Heart left ventricle (tissue), 16 donors: ENCODE results near the gene LTA4H. TPM values are rescaled to one million over a fixed set of nuclear protein-coding genes. Genes with fewer than 3 reads are reported as not detected.

ENCODE experiments used
- ATAC-seq, 4 donors: fragments of 200-7000 bp; cut with Tn5 transposase; one replicate each; pipeline ENCODE4 v1.9.1; 2020 to 2022; ENCODE audit warnings: moderate library complexity in 4 of 4, mild to moderate bottlenecking in 3 of 4, moderate number of reproducible peaks in 1 of 4
- DNase-seq, 5 donors: peaks; one replicate each; pipeline ENCODE4 v3.0.0-alpha.2; 2020
- H3K27ac ChIP-seq, 12 donors: fragments of 200-600 bp; sonication (generic) in 4 of 12; one replicate each; pipeline versions ENCODE4 v1.5.0 to v1.8.0; 2016 to 2022; ENCODE audit warnings: mild to moderate bottlenecking in 2 of 12
- H3K27me3 ChIP-seq, 9 donors: fragments of 200-600 bp; sonication (generic) in 2 of 9; one replicate each; pipeline versions ENCODE4 v1.5.1 to v1.8.0; 2016 to 2022; ENCODE audit warnings: mild to moderate bottlenecking in 3 of 9
- H3K36me3 ChIP-seq, 9 donors: fragments of 200-600 bp; sonication (generic) in 2 of 9; one replicate each; pipeline versions ENCODE4 v1.5.0 to v1.8.0; 2018 to 2022; ENCODE audit warnings: mild to moderate bottlenecking in 2 of 9
- H3K4me1 ChIP-seq, 12 donors: fragments of 200-600 bp; sonication (generic) in 4 of 12; one replicate each; pipeline versions ENCODE4 v1.5.0 to v1.8.0; 2016 to 2022; ENCODE audit warnings: mild to moderate bottlenecking in 3 of 12
- H3K4me3 ChIP-seq, 12 donors: fragments of 200-600 bp; sonication (generic) in 4 of 12; one replicate each; pipeline versions ENCODE4 v1.5.0 to v1.8.0; 2017 to 2022; ENCODE audit warnings: mild to moderate bottlenecking in 9 of 12, moderate library complexity in 4 of 12
- H3K9me3 ChIP-seq, 12 donors: fragments of 200-600 bp; sonication (generic) in 4 of 12; one replicate each; pipeline versions ENCODE4 v1.5.0 to v1.8.0; 2016 to 2022; ENCODE audit warnings: mild to moderate bottlenecking in 1 of 12
- POLR2A ChIP-seq, 2 donors: fragments of 450-650 bp; IDR thresholded peaks; one replicate each; pipeline ENCODE4 v1.6.1; 2017; ENCODE audit warnings: antibody characterized with exemption in 2 of 2, mild to moderate bottlenecking in 2 of 2, moderate library complexity in 2 of 2
- WGBS, 4 donors: extraction: QIAGEN DNeasy Blood & Tissue Kit in 2 of 4; methylation state at CpG; one replicate each; pipeline versions ENCODE4 v1.1.5 to v1.1.7; 2013 to 2018; 5-methylcytosine and 5-hydroxymethylcytosine counted together
- intact Hi-C, 10 donors: fragments of 100-400 bp; cut with DNase I; formaldehyde crosslinking; loops; one replicate each; pipeline versions ENCODE4 v1.11.1 to v1.14.2; 2022
- polyA plus RNA-seq, 2 donors: library from polyadenylated mRNA; stranded (reverse); fragments of 200-250 nt; gene quantifications; one replicate each; pipeline ENCODE4 v1.2.3, GENCODE V29; 2013
- total RNA-seq, 9 donors: library from RNA; depleted of rRNA in 2 of 9; stranded (reverse); fragments of >200 nt in 2 of 9; fragmentation: NEBNext Ultra II Directional in 3 of 9; extraction: Animal tissue kit (Norgen Biotek cat#: 25700) in 3 of 9; gene quantifications; one replicate each; pipeline versions ENCODE4 v1.1.0 to v1.2.4, GENCODE V29; 2016 to 2023
- TF ChIP-seq, protein P1 (sequence below), 12 donors: fragments of 200-600 bp; sonication (generic) in 4 of 12; IDR thresholded peaks; one replicate each; pipeline versions ENCODE4 v1.5.0 to v1.8.0; 2018 to 2022; ENCODE audit warnings: antibody characterized with exemption in 12 of 12, mild to moderate bottlenecking in 5 of 12
- donor health status: ischemic (EF 13 %, LVEDD 7.1; RV severe dilation, severe dysfunction).
- donor health status: healthy with polysubstance abuse.
- donor health status: DM: no; HTN: yes; CAD: no.
- donor health status: DM: no; HTN: no; CAD: no.
- donor health status: ischemic (EF 25% LVEDD 6.9; RV normal size, moderate dysfunction).
- donor health status: ischemic (EF 25% LVEDD 5.7; RV mildly dilated, moderate dysfunction).
- donor health status: healthy.
- donor health status: DM: yes; HTN: yes; CAD: no.
- donor health status: ischemic (EF 35%, LVEDD 5.7; RV mildly dilated, moderate dysfunction).
- donor health status: nonischemic (EF 11% LVEDD 7.7; RV severe dilation, severe dysfunction).
- donor health status: DM: yes; HTN: yes; CAD: no.
- donor health status: PGD.
- donor health status: ischemic (EF 29% LVEDD 5.4; RV normal size, mild dysfunction).
- donor health status: nonischemic (EF 23%, LVEDD 6.1; RV moderate dilation, normal function).

Gene LTA4H
- total and polyA plus RNA-seq, 11 donors = 23.3 to 72.0 (median 41.6) TPM

DNA sequence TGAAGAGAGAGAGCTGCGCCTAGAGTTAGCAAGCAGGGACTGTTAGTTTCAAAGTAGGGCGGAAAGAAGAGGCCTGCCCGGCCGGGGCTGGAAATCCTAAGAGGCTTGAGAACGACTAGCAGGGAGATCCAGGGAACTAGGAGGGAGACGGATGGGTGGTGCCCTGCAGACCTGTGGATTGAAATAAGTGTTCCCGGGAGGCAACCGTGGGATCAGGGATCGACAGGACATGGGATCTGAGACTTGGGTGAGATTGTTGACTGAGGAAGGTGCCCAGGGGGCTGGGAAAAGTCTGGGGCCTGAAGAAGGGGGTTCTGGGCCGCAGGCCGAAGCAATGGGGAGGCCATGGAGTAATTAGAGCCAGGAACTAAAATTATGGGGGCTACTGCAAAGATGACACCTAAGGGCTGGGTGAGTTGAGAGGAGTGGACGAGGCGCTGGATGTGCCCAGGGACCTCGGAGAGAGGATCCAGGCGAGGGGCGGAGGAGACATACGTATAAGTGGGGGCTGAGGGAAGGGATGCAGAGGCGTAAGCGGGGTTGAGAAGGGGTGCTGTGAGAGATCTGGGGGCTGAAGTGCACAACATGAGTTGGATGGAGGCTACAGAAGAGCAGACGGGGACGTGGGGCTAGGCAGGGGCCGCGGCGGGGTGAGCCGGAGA, 635 bp downstream of the LTA4H start:
- DNase-seq (peak in 2 of 5 donors; percentile 34 to 60), ATAC-seq (peak in 3 of 4 donors; percentile 2 to 23 (median 21))
- Histone ChIP-seq H3K4me3 (peak overlapping the region; percentile 70 to 98 (median 89)), H3K27ac (peak overlapping the region in 11 of 12 donors; percentile 59 to 92 (median 84)), H3K27me3 (no peaks in the 10 kb centered on the region), H3K4me1 (peaks cover 0 to 33% (median 16%) of the 10 kb centered on the region in 12 donors), H3K9me3 (no peaks in the 10 kb centered on the region), H3K36me3 (no peaks in the 10 kb centered on the region)
- TF ChIP-seq, protein P1, sequence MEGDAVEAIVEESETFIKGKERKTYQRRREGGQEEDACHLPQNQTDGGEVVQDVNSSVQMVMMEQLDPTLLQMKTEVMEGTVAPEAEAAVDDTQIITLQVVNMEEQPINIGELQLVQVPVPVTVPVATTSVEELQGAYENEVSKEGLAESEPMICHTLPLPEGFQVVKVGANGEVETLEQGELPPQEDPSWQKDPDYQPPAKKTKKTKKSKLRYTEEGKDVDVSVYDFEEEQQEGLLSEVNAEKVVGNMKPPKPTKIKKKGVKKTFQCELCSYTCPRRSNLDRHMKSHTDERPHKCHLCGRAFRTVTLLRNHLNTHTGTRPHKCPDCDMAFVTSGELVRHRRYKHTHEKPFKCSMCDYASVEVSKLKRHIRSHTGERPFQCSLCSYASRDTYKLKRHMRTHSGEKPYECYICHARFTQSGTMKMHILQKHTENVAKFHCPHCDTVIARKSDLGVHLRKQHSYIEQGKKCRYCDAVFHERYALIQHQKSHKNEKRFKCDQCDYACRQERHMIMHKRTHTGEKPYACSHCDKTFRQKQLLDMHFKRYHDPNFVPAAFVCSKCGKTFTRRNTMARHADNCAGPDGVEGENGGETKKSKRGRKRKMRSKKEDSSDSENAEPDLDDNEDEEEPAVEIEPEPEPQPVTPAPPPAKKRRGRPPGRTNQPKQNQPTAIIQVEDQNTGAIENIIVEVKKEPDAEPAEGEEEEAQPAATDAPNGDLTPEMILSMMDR (IDR thresholded peaks at IDR 0.05) = no peak
- TF ChIP-seq POLR2A (IDR thresholded peaks at IDR 0.05) = no peak
- WGBS, 4 donors = 0 to 2% (median 1%) methylated on average over 25 of the region's 25 CpGs
- intact Hi-C loops = loop anchor here in 1 of 10 donors (5.0 to 10.0 kb wide), 2 partner anchors 370 to 873 kb away; partner anchors contain the start of genes CDK17 and NEDD1

DNA sequence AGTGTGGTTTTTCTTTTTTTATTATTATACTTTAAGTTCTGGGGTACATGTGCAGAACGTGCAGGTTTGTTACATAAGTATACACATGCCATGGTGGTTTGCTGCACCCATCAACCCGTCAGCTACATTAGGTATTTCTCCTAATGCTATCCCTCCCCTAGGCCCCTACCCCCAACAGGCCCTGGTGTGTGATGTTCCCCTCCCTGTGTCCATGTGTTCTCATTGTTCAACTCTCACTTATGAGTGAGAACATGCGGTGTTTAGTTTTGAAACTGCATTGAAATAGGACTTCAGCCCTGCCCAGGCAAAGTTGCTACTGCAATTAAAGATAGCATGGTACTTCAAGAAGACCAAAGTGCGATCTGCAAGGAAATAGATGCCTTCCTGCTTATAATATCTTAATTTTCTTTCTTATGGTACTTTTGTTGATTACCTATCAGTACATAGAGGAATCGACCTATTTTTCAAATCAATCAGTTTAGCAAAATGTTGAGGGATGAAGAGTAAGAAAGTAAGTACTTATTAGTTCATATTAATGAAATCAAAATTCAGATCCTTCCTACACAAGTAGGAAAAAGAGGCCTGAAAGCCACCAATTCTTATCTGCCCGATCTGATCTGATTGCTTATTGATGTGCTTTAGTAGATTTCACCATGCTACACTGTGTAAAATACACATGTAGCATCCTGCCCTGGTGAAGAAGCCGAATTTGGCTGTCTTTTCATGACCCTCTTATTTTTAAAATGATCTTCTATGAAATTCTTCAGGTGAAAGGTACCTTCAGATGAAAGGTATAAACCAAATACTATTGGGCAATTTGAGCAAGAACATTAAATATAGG, 1.6 kb downstream of the LTA4H start:
- peaks cover 0 to 38% (median 16%) of the 10 kb centered on the region in 12 donors for H3K4me1 ChIP-seq
- 71 to 77% (median 75%) methylated on average over 7 of the region's 7 CpGs for WGBS, 4 donors
- no peak for TF ChIP-seq POLR2A (IDR thresholded peaks at IDR 0.05)
- TF ChIP-seq, protein P1 (IDR thresholded peaks at IDR 0.05) = no peak
- intact Hi-C loops = loop anchor here in 1 of 10 donors (10.0 kb wide), 1 partner anchor 371 kb away; the partner anchor contains the start of gene CDK17
- DNase-seq (no peak), ATAC-seq (no peak)
- peak overlapping the region in 4 of 12 donors; percentile 64 to 90 (median 80) for H3K27ac ChIP-seq
- H3K4me3 ChIP-seq = peak overlapping the region in 9 of 12 donors; percentile 78 to 98 (median 94)
- no peaks in the 10 kb centered on the region for H3K9me3 ChIP-seq
- H3K36me3 ChIP-seq = peaks cover 0 to 3% (median 0%) of the 10 kb centered on the region in 9 donors
- H3K27me3 ChIP-seq = no peaks in the 10 kb centered on the region

DNA sequence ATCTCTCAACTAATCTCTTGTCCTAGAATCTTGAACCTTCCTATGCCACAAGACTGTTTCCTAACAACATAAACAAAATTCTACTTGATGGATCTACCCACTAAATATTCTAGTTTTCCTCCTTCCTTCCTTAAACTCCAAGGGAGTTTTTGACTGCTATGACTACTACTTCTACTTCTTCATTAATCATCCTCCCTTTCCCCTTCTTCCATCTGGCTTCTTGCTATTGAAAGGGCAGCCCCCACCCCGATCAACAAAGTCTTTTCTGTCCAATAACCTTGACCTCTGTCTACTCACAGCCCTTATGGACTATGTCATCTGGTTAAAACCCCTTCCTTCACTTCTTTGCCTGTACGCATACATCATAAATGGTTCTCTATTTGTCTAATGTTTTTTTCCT, 5.6 kb downstream of the LTA4H start:
- Histone ChIP-seq H3K9me3 (no peaks in the 10 kb centered on the region), H3K4me1 (peaks cover 0 to 34% (median 16%) of the 10 kb centered on the region in 12 donors), H3K27me3 (no peaks in the 10 kb centered on the region), H3K4me3 (no peak overlapping the region), H3K36me3 (peaks cover 0 to 42% (median 37%) of the 10 kb centered on the region in 9 donors), H3K27ac (peak overlapping the region in 1 of 12 donors; percentile 49)
- 87 to 95% (median 92%) methylated on average over 2 of the region's 2 CpGs for WGBS, 4 donors
- no peak for ATAC-seq
- intact Hi-C loops = loop anchor here in 1 of 10 donors (10.0 kb wide), 1 partner anchor 375 kb away; the partner anchor contains the start of gene CDK17
- DNase-seq = no peak
- TF ChIP-seq, protein P1 (IDR thresholded peaks at IDR 0.05) = no peak
- TF ChIP-seq POLR2A (IDR thresholded peaks at IDR 0.05) = no peak

DNA sequence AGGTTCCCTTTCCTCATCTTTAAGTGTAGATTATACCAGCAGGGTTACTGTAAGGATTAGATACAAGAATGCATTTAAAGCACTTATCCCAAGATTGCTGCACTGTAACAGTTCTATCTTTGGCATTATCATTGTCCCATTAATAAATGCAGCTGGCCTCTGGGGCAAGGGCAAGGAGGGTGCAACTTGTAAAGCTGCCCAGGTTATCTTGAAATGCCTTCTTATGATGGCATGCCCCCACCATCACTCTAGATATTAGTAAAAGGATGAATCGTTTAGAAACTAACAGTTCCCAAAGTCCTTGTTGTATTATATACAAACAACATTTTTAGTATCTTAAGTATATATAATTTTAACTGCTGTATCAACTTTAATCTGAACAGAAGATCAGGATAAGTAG, 6.8 kb downstream of the LTA4H start:
- intact Hi-C loops = no loop called here
- peaks cover 0 to 55% (median 50%) of the 10 kb centered on the region in 9 donors for H3K36me3 ChIP-seq
- no peak overlapping the region for H3K27ac ChIP-seq
- peaks cover 0 to 21% (median 6%) of the 10 kb centered on the region in 12 donors for H3K4me1 ChIP-seq
- WGBS, 4 donors = 57 to 68% (median 60%) methylated on average over 1 of the region's 1 CpG
- H3K9me3 ChIP-seq = no peaks in the 10 kb centered on the region
- no peaks in the 10 kb centered on the region for H3K27me3 ChIP-seq
- TF ChIP-seq, protein P1 (IDR thresholded peaks at IDR 0.05) = no peak
- no peak for TF ChIP-seq POLR2A (IDR thresholded peaks at IDR 0.05)
- ATAC-seq = no peak
- no peak for DNase-seq
- no peak overlapping the region for H3K4me3 ChIP-seq
